OCI-LY3 (cell line): ENCODE measurements around the gene INHBE.

Experiments
- H2AFZ ChIP-seq: fragments of 200-600, 300-600 bp; shearing (Covaris generic); 2 replicates; pipeline ENCODE4 v1.6.0; 2014; ENCODE audit warnings: antibody characterized with exemption, low read depth, low read length
- H3K27ac ChIP-seq: fragments of 200-600, 300-600 bp; sonication (generic); 2 replicates; pipeline ENCODE4 v1.5.1; 2014; ENCODE audit warnings: mild to moderate bottlenecking, low read length, moderate library complexity, mixed read lengths
- H3K27me3 ChIP-seq: fragments of 200-600, 300-600 bp; sonication (generic); 2 replicates; pipeline ENCODE4 v1.6.1; 2014; ENCODE audit warnings: low read depth, low read length, mixed read lengths
- H3K36me3 ChIP-seq: fragments of 200-600, 300-600 bp; sonication (generic); replicated peaks from 2 replicates; pipeline ENCODE3; 2014; ENCODE audit warnings: low read depth, low read length, mixed read lengths
- H3K4me1 ChIP-seq: fragments of 300-600, 200-600 bp; sonication (generic); 2 replicates; pipeline ENCODE4 v1.6.1; 2014; ENCODE audit warnings: low read length, mixed read lengths
- H3K4me2 ChIP-seq: fragments of 200-600, 300-600 bp; sonication (generic); 2 replicates; pipeline ENCODE4 v1.6.1; 2014; ENCODE audit warnings: low read length, mixed read lengths
- H3K4me3 ChIP-seq: fragments of 300-600, 200-600 bp; sonication (generic); 2 replicates; pipeline ENCODE4 v1.5.1; 2014; ENCODE audit warnings: antibody characterized with exemption, mild to moderate bottlenecking, low read length, moderate library complexity
- H3K79me2 ChIP-seq: fragments of 300-600, 200-600 bp; shearing (Covaris generic); 2 replicates; pipeline ENCODE4 v1.6.1; 2014; ENCODE audit warnings: mild to moderate bottlenecking, low read length, mixed read lengths
- H3K9ac ChIP-seq: fragments of 300-600, 200-600 bp; shearing (Covaris generic); 2 replicates; pipeline ENCODE4 v1.6.0; 2014; ENCODE audit warnings: mild to moderate bottlenecking, low read length, moderate library complexity
- H3K9me3 ChIP-seq: fragments of 200-600, 300-600 bp; shearing (Covaris generic); 2 replicates; pipeline ENCODE4 v1.6.1; 2014; ENCODE audit warnings: low read length, mixed read lengths; ENCODE audit not compliant: insufficient read depth
- H4K20me1 ChIP-seq: fragments of 200-600, 300-600 bp; sonication (generic); 2 replicates; pipeline ENCODE4 v1.6.1; 2016; ENCODE audit warnings: low read length, mixed read lengths; ENCODE audit not compliant: insufficient read depth
- CTCF ChIP-seq: fragments of 200-600, 300-600 bp; sonication (generic); IDR thresholded peaks from 2 replicates; pipeline ENCODE4 v1.5.1; 2014; ENCODE audit warnings: antibody characterized with exemption, low read length, low read depth
- EZH2phosphoT487 ChIP-seq: fragments of 200-600 bp; shearing (Covaris generic); IDR thresholded peaks from 2 replicates; pipeline ENCODE4 v1.6.1; 2018; ENCODE audit warnings: antibody characterized with exemption, mixed run types, low read depth

INHBE gene

GRCh38 chr12:57458665-57459054 lies 3.6 kb downstream of the INHBE start:
- no peaks in the 10 kb centered on the region for H3K79me2 ChIP-seq
- H2AFZ ChIP-seq: peak overlapping the region; percentile 70
- no peaks in the 10 kb centered on the region for H3K9me3 ChIP-seq
- no peak for TF ChIP-seq EZH2phosphoT487
- no peak for TF ChIP-seq CTCF
- H3K36me3 ChIP-seq: no peaks in the 10 kb centered on the region
- peak overlapping the region; percentile 79 for H3K4me2 ChIP-seq
- peak overlapping the region; percentile 78 for H3K4me3 ChIP-seq
- H3K27me3 ChIP-seq: peaks cover 5% of the 10 kb centered on the region
- no peaks in the 10 kb centered on the region for H4K20me1 ChIP-seq
- H3K9ac ChIP-seq: peak overlapping the region; percentile 91
- peak overlapping the region; percentile 81 for H3K27ac ChIP-seq
- H3K4me1 ChIP-seq: peaks cover 47% of the 10 kb centered on the region

GRCh38 chr12:57459055-57459749 lies 4.1 kb downstream of the INHBE start:
- Histone ChIP-seq H4K20me1 (no peaks in the 10 kb centered on the region), H3K36me3 (no peaks in the 10 kb centered on the region), H3K9ac (peak overlapping the region; percentile 91), H3K79me2 (no peaks in the 10 kb centered on the region), H3K4me1 (peaks cover 52% of the 10 kb centered on the region), H3K27me3 (peaks cover 5% of the 10 kb centered on the region), H3K4me2 (peak overlapping the region; percentile 79), H3K9me3 (no peaks in the 10 kb centered on the region), H2AFZ (peak overlapping the region; percentile 73), H3K27ac (peak overlapping the region; percentile 81), H3K4me3 (peak overlapping the region; percentile 78)
- TF ChIP-seq EZH2phosphoT487 (no peak), CTCF (peak; percentile 89)

- Histone ChIP-seq H3K4me3 (peak within 1 kb of the TSS; percentile 78), H3K36me3 (no peaks in the 10 kb centered on the region), H3K27me3 (peaks cover 9% of the 10 kb centered on the region), H3K27ac (peak within 1 kb of the TSS; percentile 81), H3K79me2 (no peaks in the 10 kb centered on the region), H3K9me3 (no peaks in the 10 kb centered on the region), H3K9ac (peak within 1 kb of the TSS; percentile 91), H4K20me1 (no peaks in the 10 kb centered on the region), H3K4me2 (peak within 1 kb of the TSS; percentile 79), H2AFZ (peak within 1 kb of the TSS; percentile 73), H3K4me1 (peaks cover 46% of the 10 kb centered on the region)
- no peak for TF ChIP-seq EZH2phosphoT487
- no peak for TF ChIP-seq CTCF
Measured at GRCh38 chr12:57459750-57460467, 4.8 kb downstream of the INHBE start, which contains the start of gene GLI1. Gene GLI1 (plus strand): TSS chr12:57459785. CDS start chr12:57463692, 3,907 bp downstream.

GRCh38 chr12:57460468-57460784 lies 5.3 kb downstream of the INHBE start:
- no peaks in the 10 kb centered on the region for H4K20me1 ChIP-seq
- H3K27me3 ChIP-seq: peaks cover 11% of the 10 kb centered on the region
- H3K9me3 ChIP-seq: no peaks in the 10 kb centered on the region
- no peaks in the 10 kb centered on the region for H3K36me3 ChIP-seq
- H3K4me3 ChIP-seq: peak overlapping the region; percentile 78
- H3K79me2 ChIP-seq: no peaks in the 10 kb centered on the region
- peak overlapping the region; percentile 91; the same call in 1 of the 2 replicates for H3K9ac ChIP-seq
- no peak overlapping the region for H2AFZ ChIP-seq
- H3K4me2 ChIP-seq: peak overlapping the region; percentile 79
- TF ChIP-seq CTCF (no peak), EZH2phosphoT487 (no peak)
- no peak overlapping the region for H3K27ac ChIP-seq
- H3K4me1 ChIP-seq: peaks cover 41% of the 10 kb centered on the region
